Measurements from ENCODE around the gene OR1I1.

OR1I1 gene

GRCh38 chr19:15110418-15110815 is 28.4 kb downstream of the OR1I1 start:
- no peak for DNase-seq (ENCODE audit: low read depth, low spot score)
- in situ Hi-C loops (cut with HindIII; ENCODE audit: low sequenced_read_pairs), result no loop called here
- TF ChIP-seq CTCF (IDR thresholded peaks at IDR 0.05; ENCODE audit: low read depth, low read length), result no peak
- no peak overlapping the region for H3K4me3 ChIP-seq (ENCODE audit: low read depth, low read length)

DNA sequence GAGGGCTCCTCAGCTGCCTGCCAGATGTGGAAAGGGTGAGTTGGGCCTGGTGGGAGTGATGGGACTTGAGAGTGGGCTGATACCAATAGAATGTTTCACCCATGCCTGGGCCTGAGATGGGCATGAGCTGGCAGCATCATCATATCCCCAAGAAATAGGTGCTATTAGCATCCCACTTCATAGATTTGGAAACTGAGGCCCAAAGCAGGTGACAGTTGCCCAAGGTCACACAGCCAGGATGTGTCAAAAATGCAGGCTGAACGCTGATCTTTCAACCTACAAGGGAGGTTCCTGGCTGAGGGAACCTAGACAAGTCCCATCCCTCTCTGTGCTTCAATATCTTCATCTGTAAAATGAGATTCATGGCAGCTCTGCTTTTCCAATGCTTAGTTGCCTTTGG is 29.7 kb downstream of the OR1I1 start:
- H3K4me3 ChIP-seq (ENCODE audit: low read depth, low read length), result no peak overlapping the region
- in situ Hi-C loops (cut with HindIII; ENCODE audit: low sequenced_read_pairs), result no loop called here
- no peak for DNase-seq (ENCODE audit: low read depth, low spot score)
- TF ChIP-seq CTCF (IDR thresholded peaks at IDR 0.05; ENCODE audit: low read depth, low read length), result no peak

- H3K4me3 ChIP-seq (ENCODE audit: low read depth, low read length), result no peak overlapping the region
- DNase-seq (ENCODE audit: low read depth, low spot score), result no peak
- no peak for TF ChIP-seq CTCF (IDR thresholded peaks at IDR 0.05; ENCODE audit: low read depth, low read length)
- in situ Hi-C loops (cut with HindIII; ENCODE audit: low sequenced_read_pairs), result no loop called here
Observed at GRCh38 chr19:15112385-15112784, 30.4 kb downstream of the OR1I1 start.

DNA sequence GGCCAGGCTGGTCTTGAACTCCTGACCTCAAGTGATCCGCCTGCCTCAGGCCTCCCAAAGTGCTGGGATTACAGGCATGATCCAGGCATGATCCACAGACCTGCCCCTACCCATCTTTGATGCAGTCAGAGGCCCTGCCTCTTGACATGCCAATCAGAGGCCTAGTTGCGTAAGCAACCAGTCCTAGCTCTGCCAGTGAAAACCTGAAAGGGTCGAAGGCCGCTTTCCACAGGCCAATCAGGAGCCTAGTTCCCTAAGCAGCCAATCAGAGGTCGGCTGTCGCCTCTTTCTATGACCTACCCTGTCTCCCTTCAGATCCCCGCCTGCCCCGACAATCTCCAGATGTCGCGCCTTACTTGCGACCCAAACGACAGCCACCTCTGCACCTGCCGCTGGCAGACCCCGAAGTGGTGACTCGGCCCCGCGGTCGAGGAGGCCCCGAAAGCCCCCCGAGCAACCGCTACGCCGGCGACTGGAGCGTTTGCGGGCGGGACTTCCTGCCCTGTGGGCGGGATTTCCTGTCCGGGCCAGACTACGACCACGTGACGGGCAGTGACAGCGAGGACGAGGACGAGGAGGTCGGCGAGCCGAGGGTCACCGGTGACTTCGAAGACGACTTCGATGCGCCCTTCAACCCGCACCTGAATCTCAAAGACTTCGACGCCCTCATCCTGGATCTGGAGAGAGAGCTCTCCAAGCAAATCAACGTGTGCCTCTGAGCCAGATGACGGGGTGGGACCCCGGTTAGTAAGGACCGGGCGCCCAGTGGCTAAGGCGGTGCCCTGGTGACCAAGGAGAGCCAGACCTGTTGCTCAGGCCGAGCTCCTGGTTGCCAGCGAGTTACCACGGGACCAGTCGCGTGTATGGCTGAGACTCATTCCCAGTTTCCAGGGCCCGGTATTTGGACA is 31.5 kb downstream of the OR1I1 start:
- in situ Hi-C loops (cut with HindIII; ENCODE audit: low sequenced_read_pairs), result no loop called here
- no peak for TF ChIP-seq CTCF (IDR thresholded peaks at IDR 0.05; ENCODE audit: low read depth, low read length)
- DNase-seq (ENCODE audit: low read depth, low spot score), result no peak
- no peak overlapping the region for H3K4me3 ChIP-seq (ENCODE audit: low read depth, low read length)

GRCh38 chr19:15114153-15114540 is 32.1 kb downstream of the OR1I1 start:
- no peak for TF ChIP-seq CTCF (IDR thresholded peaks at IDR 0.05; ENCODE audit: low read depth, low read length)
- H3K4me3 ChIP-seq (ENCODE audit: low read depth, low read length), result no peak overlapping the region
- DNase-seq (ENCODE audit: low read depth, low spot score), result peak; percentile 50
- in situ Hi-C loops (cut with HindIII; ENCODE audit: low sequenced_read_pairs), result no loop called here

DNA sequence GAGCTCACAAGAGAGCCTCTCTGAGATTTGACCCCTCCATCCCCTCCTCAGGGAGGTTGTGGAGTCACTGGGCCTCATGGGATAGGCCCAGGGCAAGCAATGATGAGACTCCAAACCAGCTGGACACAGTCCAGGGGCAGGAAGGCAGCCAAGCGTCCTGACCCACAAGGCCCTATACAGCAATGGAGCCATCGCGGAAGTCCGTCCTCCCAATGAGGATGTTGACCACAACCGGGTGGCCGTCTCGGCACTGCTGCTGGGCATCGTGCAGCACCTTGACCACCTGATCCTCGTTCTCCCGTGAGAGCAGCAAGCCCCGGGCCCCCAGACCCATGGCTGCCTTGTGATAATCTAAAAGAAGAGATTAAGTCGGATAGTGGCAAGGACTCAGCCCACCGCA is 33.1 kb downstream of the OR1I1 start:
- H3K4me3 ChIP-seq (ENCODE audit: low read depth, low read length), result no peak overlapping the region
- in situ Hi-C loops (cut with HindIII; ENCODE audit: low sequenced_read_pairs), result no loop called here

More for the DNA sequence above, 33.1 kb downstream of the OR1I1 start:
- TF ChIP-seq CTCF (IDR thresholded peaks at IDR 0.05; ENCODE audit: low read depth, low read length), result no peak
- DNase-seq (ENCODE audit: low read depth, low spot score), result peak; percentile 44
